ENCODE data around the gene C1orf174. TPM values are rescaled to one million over a fixed set of nuclear protein-coding genes. Genes with fewer than 3 reads are reported as not detected.

The C1orf174 gene
- total and polyA plus RNA-seq, 2 of the 4 experiments (the other 2 are of a cell fraction): 26.7 to 45.7 TPM

DNA sequence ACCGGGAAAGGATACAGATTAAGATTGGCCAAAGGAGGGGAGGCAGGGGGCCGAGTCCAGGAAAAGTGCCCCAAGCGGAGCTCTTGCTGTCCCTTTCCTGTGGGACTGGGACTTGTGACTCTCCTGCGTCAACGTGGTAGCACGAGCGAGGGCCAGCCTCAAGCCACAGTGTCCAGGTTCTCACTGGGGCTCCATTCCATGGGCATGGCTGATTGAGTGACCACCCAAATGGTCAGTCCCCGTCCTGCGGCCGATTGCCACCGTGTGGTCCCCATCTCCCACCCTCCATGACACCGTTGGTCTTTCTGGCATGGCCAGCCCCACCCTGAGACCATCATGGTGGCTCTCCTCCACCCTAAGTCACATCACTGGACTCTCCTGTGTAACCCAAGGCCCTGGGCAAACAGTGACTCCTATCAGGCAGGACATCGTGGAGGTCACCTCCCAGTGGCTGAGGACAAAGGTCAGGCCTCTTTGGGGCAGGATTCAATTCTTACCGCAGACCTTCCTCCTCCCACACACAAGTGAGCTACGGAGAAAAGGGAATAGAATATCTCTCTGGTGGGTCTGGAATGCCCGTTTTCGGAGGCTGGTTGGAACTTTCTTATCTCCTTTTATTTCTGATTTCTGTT is 8.9 kb upstream of the C1orf174 start:
- H3K27ac ChIP-seq (ENCODE audit: insufficient read depth, low read length): no peak overlapping the region
- dilution Hi-C loops (cut with HindIII; ENCODE audit: low sequenced_read_pairs, unreplicated experiment) (no loop called here), in situ Hi-C loops (cut with MboI; ENCODE audit: low sequenced_read_pairs) (loop anchor here (25.0 kb wide), 1 partner anchor 2003 kb away; no protein-coding TSS in a partner anchor), intact Hi-C loops (cut with micrococcal nuclease) (no loop called here)
- H2AK5ac ChIP-seq (ENCODE audit: low read depth, low read length): no peak overlapping the region
- H2BK20ac ChIP-seq (ENCODE audit: low read depth, low read length): no peak overlapping the region
- BruUV-seq (replicated peaks): no TSS peak
- H2BK120ac ChIP-seq (ENCODE audit: low read depth, low read length): no peak overlapping the region
- no peak for ATAC-seq (ENCODE audit: low read depth)
- TF ChIP-seq POLR2A (IDR thresholded peaks at IDR 0.05; ENCODE audit: low read depth, low read length): no peak
- TF ChIP-seq, protein P1, sequence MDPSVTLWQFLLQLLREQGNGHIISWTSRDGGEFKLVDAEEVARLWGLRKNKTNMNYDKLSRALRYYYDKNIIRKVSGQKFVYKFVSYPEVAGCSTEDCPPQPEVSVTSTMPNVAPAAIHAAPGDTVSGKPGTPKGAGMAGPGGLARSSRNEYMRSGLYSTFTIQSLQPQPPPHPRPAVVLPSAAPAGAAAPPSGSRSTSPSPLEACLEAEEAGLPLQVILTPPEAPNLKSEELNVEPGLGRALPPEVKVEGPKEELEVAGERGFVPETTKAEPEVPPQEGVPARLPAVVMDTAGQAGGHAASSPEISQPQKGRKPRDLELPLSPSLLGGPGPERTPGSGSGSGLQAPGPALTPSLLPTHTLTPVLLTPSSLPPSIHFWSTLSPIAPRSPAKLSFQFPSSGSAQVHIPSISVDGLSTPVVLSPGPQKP (IDR thresholded peaks at IDR 0.05; ENCODE audit: borderline replicate concordance, low read depth, low read length): no peak
- no peak for TF ChIP-seq SMC3 (IDR thresholded peaks at IDR 0.05; ENCODE audit: low read depth, low read length)
- TF ChIP-seq BHLHE40 (IDR thresholded peaks at IDR 0.05; ENCODE audit: low read depth, low read length): no peak
- TF ChIP-seq CEBPB (IDR thresholded peaks at IDR 0.05; ENCODE audit: low read depth, low read length): no peak
- TF ChIP-seq CHD1 (IDR thresholded peaks at IDR 0.05; ENCODE audit: low read depth, low read length): no peak
- TF ChIP-seq RFX5 (IDR thresholded peaks at IDR 0.05; ENCODE audit: low read depth, low read length): no peak
- no peak for TF ChIP-seq RCOR1 (IDR thresholded peaks at IDR 0.05; ENCODE audit: insufficient replicate concordance, low read length)
- TF ChIP-seq, protein P2, sequence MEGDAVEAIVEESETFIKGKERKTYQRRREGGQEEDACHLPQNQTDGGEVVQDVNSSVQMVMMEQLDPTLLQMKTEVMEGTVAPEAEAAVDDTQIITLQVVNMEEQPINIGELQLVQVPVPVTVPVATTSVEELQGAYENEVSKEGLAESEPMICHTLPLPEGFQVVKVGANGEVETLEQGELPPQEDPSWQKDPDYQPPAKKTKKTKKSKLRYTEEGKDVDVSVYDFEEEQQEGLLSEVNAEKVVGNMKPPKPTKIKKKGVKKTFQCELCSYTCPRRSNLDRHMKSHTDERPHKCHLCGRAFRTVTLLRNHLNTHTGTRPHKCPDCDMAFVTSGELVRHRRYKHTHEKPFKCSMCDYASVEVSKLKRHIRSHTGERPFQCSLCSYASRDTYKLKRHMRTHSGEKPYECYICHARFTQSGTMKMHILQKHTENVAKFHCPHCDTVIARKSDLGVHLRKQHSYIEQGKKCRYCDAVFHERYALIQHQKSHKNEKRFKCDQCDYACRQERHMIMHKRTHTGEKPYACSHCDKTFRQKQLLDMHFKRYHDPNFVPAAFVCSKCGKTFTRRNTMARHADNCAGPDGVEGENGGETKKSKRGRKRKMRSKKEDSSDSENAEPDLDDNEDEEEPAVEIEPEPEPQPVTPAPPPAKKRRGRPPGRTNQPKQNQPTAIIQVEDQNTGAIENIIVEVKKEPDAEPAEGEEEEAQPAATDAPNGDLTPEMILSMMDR (conservative IDR thresholded peaks at IDR 0.05; ENCODE audit: low read depth, low read length): no peak
- no peak for TF ChIP-seq MXI1 (IDR thresholded peaks at IDR 0.05; ENCODE audit: borderline replicate concordance, low read depth, low read length)
- no peak for TF ChIP-seq RAD21 (IDR thresholded peaks at IDR 0.05; ENCODE audit: low read length)
- TF ChIP-seq NFE2L2 (IDR thresholded peaks at IDR 0.05; ENCODE audit: low read depth, low read length): no peak
- TF ChIP-seq, protein P3, sequence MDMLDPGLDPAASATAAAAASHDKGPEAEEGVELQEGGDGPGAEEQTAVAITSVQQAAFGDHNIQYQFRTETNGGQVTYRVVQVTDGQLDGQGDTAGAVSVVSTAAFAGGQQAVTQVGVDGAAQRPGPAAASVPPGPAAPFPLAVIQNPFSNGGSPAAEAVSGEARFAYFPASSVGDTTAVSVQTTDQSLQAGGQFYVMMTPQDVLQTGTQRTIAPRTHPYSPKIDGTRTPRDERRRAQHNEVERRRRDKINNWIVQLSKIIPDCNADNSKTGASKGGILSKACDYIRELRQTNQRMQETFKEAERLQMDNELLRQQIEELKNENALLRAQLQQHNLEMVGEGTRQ (IDR thresholded peaks at IDR 0.05; ENCODE audit: low read depth, low read length): no peak
- no peak for TF ChIP-seq MAZ (IDR thresholded peaks at IDR 0.05; ENCODE audit: borderline replicate concordance, low read depth, low read length)
- TF ChIP-seq FOS (IDR thresholded peaks at IDR 0.05; ENCODE audit: low read depth, low read length): no peak
- TF ChIP-seq MAFK (IDR thresholded peaks at IDR 0.05; ENCODE audit: low read depth, low read length): no peak
- no peak overlapping the region for H3K56ac ChIP-seq (ENCODE audit: extremely low read depth, insufficient read depth, low read length)
- H3K36me3 ChIP-seq (ENCODE audit: control insufficient read depth, insufficient read depth, low read length): no peaks in the 10 kb centered on the region
- H3K14ac ChIP-seq (replicated peaks; ENCODE audit: low read depth, low read length): no peak overlapping the region
- CTCF ChIA-PET: no interaction called here
- no peaks in the 10 kb centered on the region for H3K79me1 ChIP-seq (ENCODE audit: low read depth in 1 of 2, low read length in 2 of 2)
- H2BK5ac ChIP-seq (ENCODE audit: low read depth, low read length, poor library complexity, severe bottlenecking): no peak overlapping the region
- peaks cover 7% of the 10 kb centered on the region; the same call in 1 of the 2 replicates for H3K27me3 ChIP-seq (ENCODE audit: control insufficient read depth, insufficient read depth, low read length)
- no peak overlapping the region for H4K8ac ChIP-seq (ENCODE audit: low read depth in 2 of 2, low read length in 2 of 2)
- no peak overlapping the region for H3K4me2 ChIP-seq (ENCODE audit: low read depth, low read length)
- H3K9me3 ChIP-seq (ENCODE audit: control insufficient read depth, insufficient read depth, low read length): no peaks in the 10 kb centered on the region
- H3K9me1 ChIP-seq (ENCODE audit: insufficient read depth, low read length): no peaks in the 10 kb centered on the region
- no peak overlapping the region for H2AFZ ChIP-seq (replicated peaks; ENCODE audit: low read length, poor library complexity)
- H3K23ac ChIP-seq (ENCODE audit: low read depth, low read length): no peak overlapping the region
- no peak overlapping the region for H2AK9ac ChIP-seq (replicated peaks; ENCODE audit: low read depth, low read length, poor library complexity)
- no peak overlapping the region for H3K4ac ChIP-seq (ENCODE audit: low read depth, low read length)
- H3K18ac ChIP-seq (ENCODE audit: low read depth, low read length): no peak overlapping the region
- H2BK15ac ChIP-seq (ENCODE audit: low read depth, low read length): no peak overlapping the region
- DNase-seq: no peak
- 83% methylated on average over 4 of the region's 17 CpGs; no CpG with 5 or more reads in 1 of the 2 experiments for WGBS, 2 experiments (ENCODE audit: extremely low coverage in 2 of 2, insufficient read length in 1 of 2)
- H4K5ac ChIP-seq (ENCODE audit: low read depth, low read length): no peak overlapping the region
- no peak overlapping the region for H4K91ac ChIP-seq (ENCODE audit: insufficient read depth, low read depth, low read length)
- H3K4me3 ChIP-seq (ENCODE audit: insufficient read depth, low read depth, low read length): no peak overlapping the region
- H4K20me1 ChIP-seq (ENCODE audit: insufficient read depth, low read length): no peaks in the 10 kb centered on the region
- no peak overlapping the region for H3K9ac ChIP-seq (ENCODE audit: low read depth, low read length)
- no peaks in the 10 kb centered on the region for H3K4me1 ChIP-seq (ENCODE audit: control insufficient read depth, insufficient read depth, low read length)
- POLR2A ChIA-PET (ENCODE audit: unreplicated experiment): no interaction called here

Measured in IMR-90 (cell line).